ENCODE data around the gene PTPRB.

DNA sequence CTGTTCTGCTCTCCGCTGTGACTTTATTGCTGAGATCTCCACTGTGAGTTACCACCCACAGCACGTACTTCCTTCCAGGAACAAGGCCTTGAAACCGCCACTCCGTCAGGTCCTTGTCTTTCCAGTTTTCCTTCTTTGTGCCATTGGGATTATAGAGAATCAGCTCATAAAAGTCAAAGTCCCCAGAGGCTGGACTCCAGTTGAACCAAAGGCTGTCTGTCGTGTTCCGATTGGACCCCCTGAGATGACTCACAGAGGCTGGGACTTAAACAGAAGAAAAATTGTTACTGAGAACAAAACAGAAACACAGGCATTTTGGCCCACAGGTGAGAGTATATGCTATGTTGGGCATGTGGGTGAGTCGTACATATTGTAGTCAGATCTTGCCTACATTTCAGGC, 76.6 kb downstream of the PTPRB start:
- TF ChIP-seq, protein P1, sequence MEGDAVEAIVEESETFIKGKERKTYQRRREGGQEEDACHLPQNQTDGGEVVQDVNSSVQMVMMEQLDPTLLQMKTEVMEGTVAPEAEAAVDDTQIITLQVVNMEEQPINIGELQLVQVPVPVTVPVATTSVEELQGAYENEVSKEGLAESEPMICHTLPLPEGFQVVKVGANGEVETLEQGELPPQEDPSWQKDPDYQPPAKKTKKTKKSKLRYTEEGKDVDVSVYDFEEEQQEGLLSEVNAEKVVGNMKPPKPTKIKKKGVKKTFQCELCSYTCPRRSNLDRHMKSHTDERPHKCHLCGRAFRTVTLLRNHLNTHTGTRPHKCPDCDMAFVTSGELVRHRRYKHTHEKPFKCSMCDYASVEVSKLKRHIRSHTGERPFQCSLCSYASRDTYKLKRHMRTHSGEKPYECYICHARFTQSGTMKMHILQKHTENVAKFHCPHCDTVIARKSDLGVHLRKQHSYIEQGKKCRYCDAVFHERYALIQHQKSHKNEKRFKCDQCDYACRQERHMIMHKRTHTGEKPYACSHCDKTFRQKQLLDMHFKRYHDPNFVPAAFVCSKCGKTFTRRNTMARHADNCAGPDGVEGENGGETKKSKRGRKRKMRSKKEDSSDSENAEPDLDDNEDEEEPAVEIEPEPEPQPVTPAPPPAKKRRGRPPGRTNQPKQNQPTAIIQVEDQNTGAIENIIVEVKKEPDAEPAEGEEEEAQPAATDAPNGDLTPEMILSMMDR (conservative IDR thresholded peaks at IDR 0.05): no peak
- TF ChIP-seq EZH2 (IDR thresholded peaks at IDR 0.05; ENCODE audit: low read depth): no peak

Measured in PC-9 (cell line).